NB4 (cell line): Measurements from ENCODE around the gene FNTB.

ENCODE experiments used
- DNase-seq: peaks from one replicate; pipeline ENCODE4 v3.0.0; 2010; ENCODE audit warnings: low read depth
- H3K4me3 ChIP-seq: one replicate; pipeline ENCODE4 v1.5.1; 2011; ENCODE audit warnings: mild to moderate bottlenecking, low read depth, low read length, moderate library complexity
- MYC ChIP-seq: IDR thresholded peaks from 2 replicates; pipeline ENCODE4 v1.6.1; 2011; ENCODE audit warnings: low read depth, low read length
- POLR2A ChIP-seq: IDR thresholded peaks from 2 replicates; pipeline ENCODE4 v1.6.1; 2011; ENCODE audit warnings: mild to moderate bottlenecking; ENCODE audit not compliant: insufficient read length; ENCODE audit errors: extremely low read depth
- TF ChIP-seq, protein P1 (sequence below): IDR thresholded peaks from 2 replicates; pipeline ENCODE4 v1.6.1; 2011; ENCODE audit warnings: low read depth, low read length
- TF ChIP-seq, protein P2 (sequence below): IDR thresholded peaks from one replicate; pipeline ENCODE4 v1.5.1; 2012; ENCODE audit warnings: low read depth, low read length

The FNTB gene

DNA sequence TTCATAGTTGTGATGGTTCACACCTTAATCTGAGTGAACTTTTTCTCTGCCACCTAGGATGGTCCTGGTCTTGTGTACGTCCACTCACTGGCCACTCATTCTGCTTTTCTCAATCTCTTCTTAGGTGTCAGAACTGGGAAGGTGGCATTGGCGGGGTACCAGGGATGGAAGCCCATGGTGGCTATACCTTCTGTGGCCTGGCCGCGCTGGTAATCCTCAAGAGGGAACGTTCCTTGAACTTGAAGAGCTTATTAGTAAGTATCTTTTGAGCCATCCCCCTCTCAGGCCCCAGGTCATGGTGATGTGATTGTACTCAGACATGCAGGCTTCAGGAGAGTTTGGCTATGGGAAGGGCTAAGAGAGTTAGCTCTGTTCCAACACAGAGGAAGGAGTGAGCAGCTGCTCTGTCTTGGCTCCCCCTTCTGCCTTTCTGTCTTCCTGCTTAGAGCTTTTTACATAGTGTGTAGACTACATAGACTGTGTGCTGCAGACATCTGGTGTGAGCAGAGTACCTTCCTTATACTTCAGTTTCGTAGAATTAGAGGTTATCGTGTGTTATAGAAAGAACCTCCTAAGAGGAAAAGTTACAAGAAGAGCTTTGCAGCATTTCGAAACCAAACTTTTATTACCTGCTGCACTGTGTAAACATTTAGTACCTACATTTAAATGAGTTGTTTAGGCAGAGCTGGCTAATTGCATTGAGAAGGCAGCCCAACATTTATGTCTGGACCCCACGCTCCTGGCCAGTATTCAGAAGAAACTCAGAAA lies 54.2 kb downstream of the FNTB start:
- H3K4me3 ChIP-seq, result no peak overlapping the region
- TF ChIP-seq, protein P1, sequence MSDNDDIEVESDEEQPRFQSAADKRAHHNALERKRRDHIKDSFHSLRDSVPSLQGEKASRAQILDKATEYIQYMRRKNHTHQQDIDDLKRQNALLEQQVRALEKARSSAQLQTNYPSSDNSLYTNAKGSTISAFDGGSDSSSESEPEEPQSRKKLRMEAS, result no peak
- TF ChIP-seq MYC (no peak), POLR2A (no peak)
- TF ChIP-seq, protein P2, sequence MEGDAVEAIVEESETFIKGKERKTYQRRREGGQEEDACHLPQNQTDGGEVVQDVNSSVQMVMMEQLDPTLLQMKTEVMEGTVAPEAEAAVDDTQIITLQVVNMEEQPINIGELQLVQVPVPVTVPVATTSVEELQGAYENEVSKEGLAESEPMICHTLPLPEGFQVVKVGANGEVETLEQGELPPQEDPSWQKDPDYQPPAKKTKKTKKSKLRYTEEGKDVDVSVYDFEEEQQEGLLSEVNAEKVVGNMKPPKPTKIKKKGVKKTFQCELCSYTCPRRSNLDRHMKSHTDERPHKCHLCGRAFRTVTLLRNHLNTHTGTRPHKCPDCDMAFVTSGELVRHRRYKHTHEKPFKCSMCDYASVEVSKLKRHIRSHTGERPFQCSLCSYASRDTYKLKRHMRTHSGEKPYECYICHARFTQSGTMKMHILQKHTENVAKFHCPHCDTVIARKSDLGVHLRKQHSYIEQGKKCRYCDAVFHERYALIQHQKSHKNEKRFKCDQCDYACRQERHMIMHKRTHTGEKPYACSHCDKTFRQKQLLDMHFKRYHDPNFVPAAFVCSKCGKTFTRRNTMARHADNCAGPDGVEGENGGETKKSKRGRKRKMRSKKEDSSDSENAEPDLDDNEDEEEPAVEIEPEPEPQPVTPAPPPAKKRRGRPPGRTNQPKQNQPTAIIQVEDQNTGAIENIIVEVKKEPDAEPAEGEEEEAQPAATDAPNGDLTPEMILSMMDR, result no peak

DNA sequence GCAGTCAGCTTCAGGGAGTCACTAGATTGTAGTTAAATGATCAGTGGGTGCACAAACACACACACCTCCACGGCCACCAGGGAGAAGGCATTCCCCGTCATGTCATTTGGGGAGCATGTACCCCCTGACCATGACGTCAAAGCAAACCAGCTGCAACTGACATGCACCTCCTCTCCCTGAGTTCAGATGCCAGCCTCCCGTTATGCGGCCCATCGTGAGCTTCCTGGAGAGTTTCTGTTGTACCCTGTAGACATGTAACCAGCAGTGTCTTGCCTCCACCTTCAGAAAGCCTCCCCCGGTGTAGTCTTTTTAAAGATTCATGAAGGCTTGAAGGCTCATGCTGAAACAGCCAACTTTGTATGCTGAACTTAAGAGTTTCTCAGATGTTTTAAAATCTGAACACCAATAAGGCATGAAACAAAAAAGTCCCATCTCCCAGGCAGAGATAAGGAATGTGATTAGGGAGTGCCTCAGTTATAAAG lies 54.8 kb downstream of the FNTB start:
- DNase-seq, result no peak
- TF ChIP-seq, protein P1, result no peak
- TF ChIP-seq, protein P2, result no peak
- no peak for TF ChIP-seq POLR2A
- TF ChIP-seq MYC, result no peak
- no peak overlapping the region for H3K4me3 ChIP-seq

More for the DNA sequence above, 54.2 kb downstream of the FNTB start:
- peak; percentile 45 for DNase-seq

DNA sequence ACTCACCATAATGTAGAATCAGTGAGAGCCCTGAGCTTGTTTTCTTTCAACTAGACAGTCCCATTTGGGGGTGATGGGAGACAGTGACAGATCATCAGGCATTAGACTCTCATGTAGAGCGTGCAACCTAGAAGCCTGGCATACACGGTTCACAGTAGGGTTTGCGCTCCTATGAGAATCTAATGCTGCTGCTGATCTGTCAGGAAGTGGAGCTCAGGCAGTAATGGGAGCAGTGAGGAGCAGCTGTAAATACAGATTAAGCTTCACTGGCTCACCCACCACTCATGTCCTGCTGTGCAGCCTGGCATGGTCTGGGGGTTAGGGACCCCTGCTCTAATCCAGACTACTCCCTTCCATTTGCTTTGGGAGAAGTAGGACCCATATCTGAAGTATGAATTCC lies 55.6 kb downstream of the FNTB start:
- TF ChIP-seq, protein P2, result no peak
- TF ChIP-seq, protein P1, result peak; percentile 7; the same call in 1 of the 2 replicates
- peak overlapping the region; percentile 4 for H3K4me3 ChIP-seq
- peak; percentile 85 for DNase-seq

DNA sequence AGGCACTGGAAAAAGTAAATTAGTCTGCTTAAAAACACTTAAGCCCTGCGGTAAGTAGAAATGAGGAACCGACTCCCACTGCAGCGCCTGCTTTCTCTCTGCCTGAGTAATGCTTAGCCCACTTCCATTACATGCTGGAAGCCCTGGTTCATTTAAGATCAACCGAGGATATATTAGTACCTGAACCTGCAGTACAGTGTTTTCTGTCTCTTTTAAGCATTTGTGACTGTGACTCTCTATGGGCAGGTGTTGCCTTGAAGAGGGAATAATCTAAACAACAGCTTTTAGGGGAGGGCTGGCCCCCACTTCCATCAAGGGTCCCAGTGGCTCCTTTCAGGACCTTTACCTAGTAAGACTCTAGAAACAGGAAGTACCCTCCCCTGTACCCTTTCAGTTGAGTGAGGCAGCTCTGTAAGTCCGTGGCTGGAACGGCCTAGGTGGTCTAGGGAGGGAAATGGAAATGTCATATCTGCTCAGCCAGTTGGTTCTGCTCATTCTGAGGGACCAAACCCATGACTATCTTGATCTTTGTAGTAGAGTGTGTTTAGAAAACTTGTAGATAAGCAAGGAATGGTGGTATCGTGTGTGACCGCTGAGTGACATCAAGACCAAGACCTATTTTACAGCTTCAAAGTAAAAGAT lies 56.2 kb downstream of the FNTB start:
- TF ChIP-seq, protein P1, result no peak
- TF ChIP-seq, protein P2, result no peak
- TF ChIP-seq POLR2A (no peak), MYC (no peak)
- peak overlapping the region; percentile 4 for H3K4me3 ChIP-seq
- peak; percentile 95 for DNase-seq

DNA sequence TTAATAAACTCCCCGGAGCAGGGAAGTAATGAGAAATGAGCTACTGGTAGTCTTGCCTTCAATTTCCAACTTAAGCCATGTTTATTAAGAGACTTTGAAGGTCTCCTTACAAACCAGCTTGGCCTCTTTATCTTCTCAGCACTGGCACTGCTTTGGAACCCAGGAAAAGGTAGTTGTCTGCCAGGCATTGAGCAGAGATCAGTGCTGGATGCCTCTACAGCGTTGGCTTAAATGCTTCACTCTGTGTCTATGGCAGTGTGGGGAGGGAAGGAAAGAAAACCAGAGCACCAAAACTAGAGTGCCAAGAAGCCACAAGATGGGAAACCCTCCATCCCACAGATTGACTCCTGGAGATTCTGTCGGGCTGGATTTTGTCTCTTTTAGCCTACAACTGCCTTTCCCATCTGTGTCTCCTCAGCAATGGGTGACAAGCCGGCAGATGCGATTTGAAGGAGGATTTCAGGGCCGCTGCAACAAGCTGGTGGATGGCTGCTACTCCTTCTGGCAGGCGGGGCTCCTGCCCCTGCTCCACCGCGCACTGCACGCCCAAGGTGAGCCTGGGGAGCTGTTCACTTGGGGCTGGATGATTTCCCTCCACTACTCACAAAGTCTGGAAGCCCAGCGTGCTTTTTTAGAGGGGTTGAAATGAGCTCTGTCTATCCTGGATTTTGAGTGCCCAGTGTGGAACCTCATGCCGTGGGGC lies 57.3 kb downstream of the FNTB start:
- H3K4me3 ChIP-seq, result peak overlapping the region; percentile 50
- TF ChIP-seq POLR2A, result no peak
- TF ChIP-seq, protein P2, result no peak
- no peak for TF ChIP-seq MYC
- TF ChIP-seq, protein P1, result no peak
- DNase-seq, result no peak
